Kasumi-1 (cell line): ENCODE data around the gene MAGEA4.

ENCODE experiments used
- DNase-seq, 2 experiments: peaks; one replicate each; lab custom pipeline; 2025; lab: John Stamatoyannopoulos, UW

MAGEA4 gene

DNA sequence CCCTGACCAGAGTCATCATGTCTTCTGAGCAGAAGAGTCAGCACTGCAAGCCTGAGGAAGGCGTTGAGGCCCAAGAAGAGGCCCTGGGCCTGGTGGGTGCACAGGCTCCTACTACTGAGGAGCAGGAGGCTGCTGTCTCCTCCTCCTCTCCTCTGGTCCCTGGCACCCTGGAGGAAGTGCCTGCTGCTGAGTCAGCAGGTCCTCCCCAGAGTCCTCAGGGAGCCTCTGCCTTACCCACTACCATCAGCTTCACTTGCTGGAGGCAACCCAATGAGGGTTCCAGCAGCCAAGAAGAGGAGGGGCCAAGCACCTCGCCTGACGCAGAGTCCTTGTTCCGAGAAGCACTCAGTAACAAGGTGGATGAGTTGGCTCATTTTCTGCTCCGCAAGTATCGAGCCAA, 11.0 kb downstream of the MAGEA4 start:
- DNase-seq: no peak

DNA sequence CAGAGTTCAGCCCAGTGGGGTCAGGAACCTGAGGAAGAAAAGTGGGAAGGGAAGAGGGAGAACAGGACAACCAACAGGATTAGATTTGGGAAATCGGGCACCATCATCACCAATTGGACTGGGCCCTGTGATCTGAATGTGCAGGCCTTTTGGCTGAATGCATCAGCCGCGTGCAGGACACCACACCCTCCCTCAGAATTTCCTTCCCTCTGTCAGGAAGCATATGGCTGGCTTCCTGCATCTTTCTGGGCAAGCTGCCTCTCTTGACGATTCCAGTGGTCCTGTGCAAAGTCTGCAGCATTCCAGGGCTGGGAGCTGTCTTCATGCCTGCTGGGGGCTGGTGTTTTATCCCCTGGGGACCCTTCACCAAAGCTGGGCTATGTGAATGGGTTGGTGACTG, 16.4 kb downstream of the MAGEA4 start:
- no peak for DNase-seq

DNA sequence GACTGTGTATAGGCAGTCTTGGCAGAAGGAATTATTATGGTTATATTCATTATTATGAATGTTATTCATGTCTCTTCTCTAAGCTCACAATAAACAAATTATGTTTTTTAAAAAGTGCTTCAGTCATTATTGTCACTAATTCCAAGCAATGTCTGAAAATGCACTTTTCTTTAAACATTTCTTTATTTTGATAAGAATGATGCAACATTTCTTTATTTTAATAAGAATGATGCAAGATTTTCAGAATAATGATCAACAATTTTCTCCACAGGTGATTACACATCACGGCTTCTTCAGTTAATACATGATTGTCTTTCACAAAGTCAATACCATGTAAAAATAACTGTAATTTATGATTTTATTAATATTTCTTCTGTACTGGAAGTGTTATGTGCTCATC, 22.7 kb downstream of the MAGEA4 start:
- DNase-seq: no peak

DNA sequence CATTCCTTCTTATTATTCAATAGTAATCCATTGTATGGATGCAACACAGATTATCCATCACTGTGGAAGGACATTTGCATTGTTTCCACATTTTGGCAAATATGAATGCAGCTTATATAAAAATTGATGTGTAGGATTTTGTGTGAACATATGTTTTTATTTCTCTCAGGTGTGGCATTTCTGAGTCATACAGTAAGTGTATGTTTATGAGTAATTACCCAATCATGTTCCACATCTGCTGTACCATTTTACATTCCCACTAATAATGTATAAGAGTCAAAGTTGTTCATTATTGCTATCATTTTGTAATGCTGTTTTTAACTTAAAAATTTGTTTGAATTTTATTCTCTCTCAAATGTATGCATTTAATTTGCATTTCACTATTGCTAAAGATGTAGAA, 25.5 kb downstream of the MAGEA4 start:
- no peak for DNase-seq

DNA sequence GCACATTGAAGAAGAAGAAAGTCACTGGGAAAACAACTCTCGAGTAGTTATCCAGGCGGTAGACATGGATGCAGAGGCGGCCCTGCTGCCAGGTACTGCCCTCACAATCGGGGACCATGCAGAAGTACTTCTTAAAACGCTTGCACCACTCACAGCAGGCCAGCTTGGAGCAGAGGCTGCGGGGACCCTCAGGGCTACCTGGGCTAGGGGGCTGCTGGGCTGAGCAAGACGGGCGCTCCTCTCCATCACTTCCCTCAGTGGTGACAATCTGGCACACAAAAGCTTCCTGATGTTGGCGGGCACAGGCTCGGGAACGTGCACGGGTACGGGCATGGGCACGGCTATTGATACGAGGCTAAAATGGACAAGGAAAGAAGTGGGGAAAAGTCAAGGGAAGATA, 42.0 kb downstream of the MAGEA4 start:
- DNase-seq: no peak

DNA sequence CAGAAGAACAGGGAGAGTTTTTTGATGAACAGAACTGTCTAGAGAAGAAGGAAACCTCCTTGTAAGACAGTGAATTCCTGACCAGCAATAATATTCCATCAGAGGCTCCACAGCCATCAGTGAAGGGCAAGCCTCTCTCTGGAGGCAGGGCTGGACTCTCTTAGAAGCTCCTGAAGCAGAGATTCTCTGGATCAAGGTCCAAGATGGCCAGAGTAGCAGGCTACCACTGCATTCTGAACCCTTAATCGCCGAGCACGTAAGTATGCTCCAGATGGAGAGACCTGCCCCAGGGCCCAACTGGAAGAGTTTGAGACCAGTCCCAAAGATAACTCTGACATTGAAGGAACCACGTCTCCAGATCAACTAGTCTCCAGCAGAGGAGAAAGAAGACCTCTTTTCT, 45.4 kb downstream of the MAGEA4 start:
- DNase-seq: no peak

DNA sequence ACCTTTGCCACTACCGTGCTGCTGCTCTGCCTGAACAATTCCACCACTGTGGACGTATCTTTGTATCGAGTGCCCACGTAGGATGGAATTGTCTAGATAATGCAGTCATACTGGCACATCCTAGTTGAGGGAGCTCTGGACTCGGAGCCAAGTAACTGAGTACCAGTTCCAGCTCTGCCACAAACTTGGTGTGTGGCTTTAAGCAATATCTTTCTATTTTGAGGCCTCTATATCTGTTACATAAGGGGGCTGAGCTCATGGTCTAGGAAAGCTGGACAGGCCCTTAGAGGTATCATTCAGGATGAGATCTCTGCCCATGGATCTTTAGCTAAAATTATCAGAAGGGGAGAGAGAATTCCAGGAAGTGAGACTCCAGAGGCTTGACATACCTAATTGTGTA, 49.3 kb downstream of the MAGEA4 start:
- DNase-seq: no peak

DNA sequence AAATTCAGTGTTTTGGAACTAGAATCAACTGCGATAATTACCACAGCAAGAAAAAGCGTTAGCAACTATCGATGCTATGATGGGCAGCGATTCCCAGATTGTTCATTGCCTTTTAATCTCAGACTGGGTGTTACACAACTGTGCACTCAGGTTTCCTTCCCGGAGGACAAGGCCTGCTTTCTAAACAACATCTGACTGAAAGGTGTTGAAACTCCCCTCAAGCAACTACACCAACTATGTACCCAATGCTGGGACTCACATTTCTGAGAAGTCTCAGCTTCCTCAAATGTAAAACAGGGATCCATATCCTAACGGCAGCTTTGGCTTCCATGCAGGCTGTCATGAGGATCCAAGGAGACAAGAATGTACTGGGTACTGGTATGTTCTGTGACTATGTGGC, 53.5 kb downstream of the MAGEA4 start:
- no peak for DNase-seq

DNA sequence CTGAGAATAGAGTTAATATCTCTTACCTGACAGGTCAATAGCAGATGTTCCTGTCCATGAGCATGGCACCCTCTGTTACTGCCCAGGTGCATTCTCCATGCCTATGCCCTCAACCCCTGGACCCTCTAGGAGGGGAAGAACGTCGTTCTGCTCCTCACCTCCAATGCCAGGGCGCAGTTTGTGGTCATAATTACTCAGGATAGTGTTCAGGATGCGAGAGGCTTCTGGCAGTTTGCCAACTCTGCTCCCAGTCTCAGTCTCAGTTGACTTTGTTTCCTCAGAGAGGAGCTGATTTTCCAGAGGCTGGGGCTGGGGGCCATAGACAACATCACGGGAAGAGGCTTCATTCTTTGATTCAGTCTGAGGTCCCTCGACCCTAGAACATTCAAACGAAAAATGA, 57.3 kb downstream of the MAGEA4 start:
- DNase-seq: no peak

DNA sequence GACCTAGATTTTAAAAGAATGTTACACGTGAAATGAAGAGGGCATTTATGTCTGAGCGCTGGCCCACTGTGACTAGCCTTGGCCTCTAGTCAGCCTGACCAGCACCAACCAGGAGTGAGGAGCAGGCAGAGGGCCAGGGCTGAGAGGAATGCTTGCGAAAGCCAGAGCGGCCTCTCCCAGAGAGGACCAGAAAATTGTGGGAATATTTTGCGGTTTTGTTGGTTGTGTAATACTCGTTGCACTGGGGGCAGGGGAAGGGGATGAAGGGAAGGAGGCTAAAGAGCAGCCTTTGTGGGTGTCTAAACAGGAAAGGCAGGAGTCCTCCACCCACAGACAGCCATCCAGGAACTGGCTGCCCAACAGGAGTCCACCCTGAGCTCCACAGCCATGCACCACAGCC, 58.0 kb downstream of the MAGEA4 start:
- DNase-seq: no peak

DNA sequence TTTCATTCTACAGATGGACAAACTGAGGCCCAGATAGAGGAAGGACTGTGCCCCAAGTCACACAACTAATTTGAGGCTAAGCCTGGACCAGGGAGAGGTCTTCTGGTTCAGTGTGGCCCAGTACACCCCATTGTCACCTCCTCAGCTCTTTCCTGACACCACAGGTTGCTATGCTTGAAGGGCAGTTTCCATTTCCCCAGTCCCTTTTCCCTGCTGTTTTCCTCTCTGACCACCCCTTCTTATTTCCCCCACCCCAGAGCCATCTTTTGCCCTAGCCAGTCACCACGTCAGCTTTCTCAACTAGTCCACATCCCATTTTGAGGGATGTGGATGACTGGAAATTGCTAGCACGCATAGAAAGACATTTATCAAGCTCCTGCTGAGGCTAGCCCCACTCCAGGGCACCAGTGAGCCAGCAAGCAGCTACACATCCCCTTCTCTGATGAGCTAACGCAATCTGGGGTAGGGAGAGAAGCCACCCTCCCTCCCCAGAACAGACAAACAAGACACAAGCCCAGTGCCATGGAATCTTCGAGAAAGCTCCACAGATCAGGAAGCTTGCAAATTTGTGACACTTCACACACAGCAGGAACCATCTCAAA, 60.5 kb downstream of the MAGEA4 start:
- no peak for DNase-seq

DNA sequence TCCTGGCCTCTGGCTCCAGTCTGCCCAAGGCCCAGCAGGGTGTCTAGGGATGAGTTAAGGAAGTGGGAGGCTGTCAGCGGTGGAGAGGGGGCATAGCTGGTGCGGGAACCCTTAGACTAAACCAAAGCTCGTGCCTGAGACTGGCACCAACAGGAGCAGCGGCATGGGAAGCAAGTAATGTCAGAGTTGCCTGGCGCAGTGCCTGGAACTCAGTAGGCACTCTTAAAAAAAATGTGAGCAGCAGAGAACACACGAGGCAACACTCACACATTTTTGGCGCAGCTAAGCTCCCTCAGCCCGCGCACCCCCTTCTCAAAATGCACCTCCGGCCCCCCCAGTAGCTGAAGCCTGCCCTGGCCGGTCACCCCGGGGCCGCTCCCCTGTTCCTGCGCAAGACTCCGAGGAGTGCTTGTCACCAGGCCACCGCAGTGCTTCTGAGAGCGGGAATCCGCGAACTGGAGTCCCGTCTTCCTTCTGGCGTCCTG, 61.2 kb downstream of the MAGEA4 start:
- no peak for DNase-seq
